Thyroid gland (tissue), 4 donors: ENCODE results near the gene NR1H3.

Experiments used
- CTCF ChIP-seq, 6 experiments: fragments of 200-600 bp in 3 of 6; fragments of 450-650 bp in 3 of 6; sonication (generic) in 3 of 6; IDR thresholded peaks; one replicate each; pipeline ENCODE4 v1.5.1; 2016 to 2019; ENCODE audit warnings: antibody characterized with exemption in 6 of 6, mild to moderate bottlenecking in 2 of 6, inconsistent platforms in 1 of 6, moderate library complexity in 1 of 6
- POLR2A ChIP-seq, 2 donors: fragments of 450-650 bp; IDR thresholded peaks; one replicate each; pipeline ENCODE4 v1.6.1; 2017; ENCODE audit warnings: antibody characterized with exemption in 2 of 2, mild to moderate bottlenecking in 2 of 2, moderate library complexity in 1 of 2

GRCh38 chr11:47306484-47306844, 48.7 kb downstream of the NR1H3 start:
- TF ChIP-seq POLR2A (IDR thresholded peaks at IDR 0.05) (no peak), CTCF (IDR thresholded peaks at IDR 0.05) (no peak)
